GM20000 (cell line): Measurements from ENCODE around the gene TMSB4X.

ENCODE experiments used
- DNase-seq: peaks from one replicate; pipeline ENCODE4 v3.0.0; 2012; ENCODE audit warnings: low spot score
- TF ChIP-seq, protein P1 (sequence below): IDR thresholded peaks from 2 replicates; pipeline ENCODE4 v1.5.1; 2012; ENCODE audit warnings: mild to moderate bottlenecking, control low read depth; ENCODE audit errors: extremely low read depth, missing control alignments

Gene TMSB4X

DNA sequence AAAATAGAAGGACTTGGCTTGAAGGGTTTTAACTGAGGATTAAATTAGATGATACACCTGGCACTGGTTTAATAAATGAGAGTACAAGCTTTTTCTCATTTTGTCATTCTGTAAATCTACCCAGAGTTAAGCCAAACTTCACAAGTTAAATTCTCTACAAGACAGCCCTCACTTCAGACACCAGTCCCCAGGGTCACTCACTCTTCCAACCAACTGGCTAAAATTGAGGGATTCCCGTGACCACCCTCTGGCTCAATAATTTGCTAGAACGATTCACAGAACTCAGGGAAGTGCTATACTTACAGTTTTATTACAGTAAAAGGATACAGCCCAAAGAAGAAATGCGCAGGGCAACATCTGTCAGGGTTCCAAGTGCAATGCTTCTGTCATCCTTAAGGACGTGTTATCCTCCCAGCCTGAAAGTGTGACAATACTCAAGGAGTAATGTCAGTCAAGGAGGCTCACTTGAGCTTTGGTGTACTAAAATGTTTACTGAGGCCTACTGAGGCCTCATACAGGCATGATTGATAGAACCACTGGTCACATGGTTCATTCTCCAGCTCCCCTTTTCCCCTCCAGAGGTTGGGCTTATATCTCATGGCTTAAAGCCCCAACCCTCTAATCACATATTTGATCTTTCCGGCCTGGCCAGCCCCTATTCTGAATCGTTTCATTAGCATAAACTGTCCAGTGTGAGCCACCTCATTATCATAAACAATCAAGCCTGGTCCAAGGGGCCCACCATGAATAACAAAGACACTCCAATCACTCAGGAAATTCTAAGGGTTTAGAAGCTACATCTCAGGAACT lies 9.6 kb upstream of the TMSB4X start:
- TF ChIP-seq, protein P1, sequence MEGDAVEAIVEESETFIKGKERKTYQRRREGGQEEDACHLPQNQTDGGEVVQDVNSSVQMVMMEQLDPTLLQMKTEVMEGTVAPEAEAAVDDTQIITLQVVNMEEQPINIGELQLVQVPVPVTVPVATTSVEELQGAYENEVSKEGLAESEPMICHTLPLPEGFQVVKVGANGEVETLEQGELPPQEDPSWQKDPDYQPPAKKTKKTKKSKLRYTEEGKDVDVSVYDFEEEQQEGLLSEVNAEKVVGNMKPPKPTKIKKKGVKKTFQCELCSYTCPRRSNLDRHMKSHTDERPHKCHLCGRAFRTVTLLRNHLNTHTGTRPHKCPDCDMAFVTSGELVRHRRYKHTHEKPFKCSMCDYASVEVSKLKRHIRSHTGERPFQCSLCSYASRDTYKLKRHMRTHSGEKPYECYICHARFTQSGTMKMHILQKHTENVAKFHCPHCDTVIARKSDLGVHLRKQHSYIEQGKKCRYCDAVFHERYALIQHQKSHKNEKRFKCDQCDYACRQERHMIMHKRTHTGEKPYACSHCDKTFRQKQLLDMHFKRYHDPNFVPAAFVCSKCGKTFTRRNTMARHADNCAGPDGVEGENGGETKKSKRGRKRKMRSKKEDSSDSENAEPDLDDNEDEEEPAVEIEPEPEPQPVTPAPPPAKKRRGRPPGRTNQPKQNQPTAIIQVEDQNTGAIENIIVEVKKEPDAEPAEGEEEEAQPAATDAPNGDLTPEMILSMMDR = no peak
- DNase-seq = no peak

DNA sequence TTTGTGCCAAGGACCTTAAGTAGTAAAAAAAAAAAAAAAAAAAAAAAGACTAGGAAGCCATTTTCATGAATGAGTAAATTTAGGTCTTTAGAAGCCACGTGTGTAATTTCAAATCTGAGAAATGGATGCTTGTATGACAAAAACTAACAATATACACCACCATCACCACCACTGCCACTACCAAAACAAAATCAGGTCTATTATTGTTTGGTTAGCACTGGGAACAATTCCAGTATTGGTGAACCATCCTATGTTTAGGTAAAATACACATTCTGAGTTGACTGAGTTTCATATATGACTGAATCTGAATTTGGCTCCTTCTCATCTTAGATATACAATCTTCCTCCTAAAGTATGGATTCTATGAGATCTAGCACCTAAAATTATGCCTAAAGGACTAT lies 8.8 kb upstream of the TMSB4X start:
- TF ChIP-seq, protein P1 = no peak
- no peak for DNase-seq

DNA sequence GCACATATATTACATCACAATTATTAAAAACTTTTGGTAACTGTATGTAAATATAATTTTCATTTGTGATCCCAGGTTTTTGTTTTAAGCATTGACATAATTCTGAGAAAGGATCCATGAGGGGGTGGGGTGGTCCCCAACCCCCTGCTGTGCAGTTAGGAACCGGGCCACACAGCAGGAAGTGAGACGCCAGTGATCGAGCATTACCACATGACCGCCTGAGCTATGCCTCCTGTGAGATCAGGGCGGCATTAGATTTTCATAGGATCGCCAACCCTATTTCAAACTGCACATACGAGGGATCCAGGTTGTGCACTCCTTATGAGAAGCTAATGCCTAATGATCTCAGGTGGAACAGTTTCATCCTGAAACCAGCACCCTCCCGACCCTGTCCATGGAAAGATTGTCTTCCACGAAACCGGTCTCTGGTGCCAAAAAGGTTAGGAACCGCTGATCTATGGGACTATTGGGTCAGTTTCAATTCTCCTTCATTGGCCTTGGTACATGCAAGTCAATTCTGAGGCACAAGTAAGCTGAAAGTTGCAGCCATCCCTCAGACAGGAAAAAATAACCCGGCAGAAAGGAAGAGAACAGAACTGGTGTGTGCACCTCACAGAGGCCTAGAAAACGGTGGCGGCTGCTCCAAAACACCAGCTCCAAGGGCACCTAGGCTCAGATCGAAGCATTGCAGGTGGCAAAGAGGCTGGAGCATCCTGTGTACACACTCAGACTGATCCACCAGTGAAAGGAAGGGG lies 7.0 kb upstream of the TMSB4X start:
- DNase-seq = no peak
- TF ChIP-seq, protein P1 = no peak

- TF ChIP-seq, protein P1 = no peak
- DNase-seq = no peak
Measured at GRCh38 chrX:12970691-12971202, 4.2 kb upstream of the TMSB4X start.

- DNase-seq = no peak
- TF ChIP-seq, protein P1 = no peak
Measured at GRCh38 chrX:12971282-12972003, 3.5 kb upstream of the TMSB4X start.

DNA sequence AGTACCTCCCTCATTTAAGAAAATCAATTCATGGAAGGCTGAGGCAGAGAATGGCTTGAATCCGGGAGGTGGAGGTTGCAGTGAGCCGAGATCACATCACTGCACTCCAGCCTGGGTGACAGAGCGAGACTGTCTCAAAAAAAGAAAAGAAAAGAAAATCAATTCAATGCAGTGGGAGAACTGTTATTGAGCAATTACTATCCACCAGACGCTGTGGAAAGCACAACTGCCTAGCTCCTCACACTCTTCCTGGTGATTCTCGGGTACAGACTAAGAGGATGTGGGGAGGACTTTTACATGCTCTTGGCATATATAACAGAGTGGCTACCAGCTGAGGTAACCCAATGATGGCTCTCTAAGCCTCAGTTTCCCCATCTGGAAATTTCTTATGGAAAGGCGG lies 2.7 kb upstream of the TMSB4X start:
- no peak for DNase-seq

More for the DNA sequence above, 2.7 kb upstream of the TMSB4X start:
- TF ChIP-seq, protein P1 = no peak
